Measurements from ENCODE around the gene RALGDS. TPM values are rescaled to one million over a fixed set of nuclear protein-coding genes. Genes with fewer than 3 reads are reported as not detected.

Gene RALGDS
- total RNA-seq, 1 donor from 2014 or later: 449 TPM

DNA sequence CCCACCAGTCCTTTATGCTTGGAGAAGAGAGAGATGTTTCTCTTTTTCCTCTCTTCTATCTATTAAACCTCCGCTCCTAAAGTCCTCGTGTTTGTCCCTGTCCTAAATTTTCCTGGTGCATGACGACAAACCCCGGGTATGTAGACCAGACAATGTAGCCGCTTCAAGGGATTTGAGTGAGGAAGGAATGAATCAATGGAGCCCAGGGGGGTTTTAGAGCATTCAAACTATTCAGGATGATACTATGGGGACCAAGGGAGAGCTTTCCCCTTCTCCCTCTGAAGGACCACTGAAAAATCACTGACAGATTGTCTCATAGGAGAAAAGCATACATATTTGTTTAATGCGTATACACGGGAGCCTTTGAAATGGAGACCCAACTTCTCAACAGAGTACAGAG, 40.9 kb downstream of the RALGDS start:
- Mint-ChIP-seq H3K36me3 (ENCODE audit: unreplicated experiment) (no peaks in the 10 kb centered on the region), H3K4me3 (ENCODE audit: unreplicated experiment) (no peak overlapping the region), H3K4me1 (ENCODE audit: low read depth, unreplicated experiment) (no peaks in the 10 kb centered on the region), H3K27ac (ENCODE audit: unreplicated experiment) (no peak overlapping the region), H3K9me3 (ENCODE audit: unreplicated experiment) (peaks cover 3% of the 10 kb centered on the region), H3K27me3 (ENCODE audit: unreplicated experiment) (no peaks in the 10 kb centered on the region)
- TF ChIP-seq, protein P1, sequence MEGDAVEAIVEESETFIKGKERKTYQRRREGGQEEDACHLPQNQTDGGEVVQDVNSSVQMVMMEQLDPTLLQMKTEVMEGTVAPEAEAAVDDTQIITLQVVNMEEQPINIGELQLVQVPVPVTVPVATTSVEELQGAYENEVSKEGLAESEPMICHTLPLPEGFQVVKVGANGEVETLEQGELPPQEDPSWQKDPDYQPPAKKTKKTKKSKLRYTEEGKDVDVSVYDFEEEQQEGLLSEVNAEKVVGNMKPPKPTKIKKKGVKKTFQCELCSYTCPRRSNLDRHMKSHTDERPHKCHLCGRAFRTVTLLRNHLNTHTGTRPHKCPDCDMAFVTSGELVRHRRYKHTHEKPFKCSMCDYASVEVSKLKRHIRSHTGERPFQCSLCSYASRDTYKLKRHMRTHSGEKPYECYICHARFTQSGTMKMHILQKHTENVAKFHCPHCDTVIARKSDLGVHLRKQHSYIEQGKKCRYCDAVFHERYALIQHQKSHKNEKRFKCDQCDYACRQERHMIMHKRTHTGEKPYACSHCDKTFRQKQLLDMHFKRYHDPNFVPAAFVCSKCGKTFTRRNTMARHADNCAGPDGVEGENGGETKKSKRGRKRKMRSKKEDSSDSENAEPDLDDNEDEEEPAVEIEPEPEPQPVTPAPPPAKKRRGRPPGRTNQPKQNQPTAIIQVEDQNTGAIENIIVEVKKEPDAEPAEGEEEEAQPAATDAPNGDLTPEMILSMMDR (IDR thresholded peaks at IDR 0.05; ENCODE audit: partially characterized antibody, unreplicated experiment): no peak
- no peak for DNase-seq

DNA sequence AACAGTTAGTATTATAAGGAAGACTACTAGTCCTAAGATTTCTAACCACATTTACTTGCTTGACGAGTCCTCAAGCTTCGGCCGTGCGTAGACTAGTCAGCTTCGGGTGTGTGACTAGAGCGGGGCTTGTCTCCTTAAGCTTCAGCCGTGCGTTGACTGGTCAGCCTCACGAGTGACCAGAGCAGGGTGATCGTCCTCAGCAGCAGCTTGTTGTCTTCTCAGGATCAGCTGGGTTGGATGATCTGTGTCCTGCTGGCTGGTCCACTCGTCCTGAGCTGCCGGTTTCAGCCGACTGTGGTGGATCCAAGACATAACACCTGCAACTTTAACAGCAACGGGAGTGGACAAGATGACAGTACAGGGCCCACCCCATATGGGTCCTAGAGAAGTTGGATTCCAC, 42.6 kb downstream of the RALGDS start:
- Mint-ChIP-seq H3K36me3 (ENCODE audit: unreplicated experiment) (no peaks in the 10 kb centered on the region), H3K4me3 (ENCODE audit: unreplicated experiment) (no peak overlapping the region)
- TF ChIP-seq, protein P1 (IDR thresholded peaks at IDR 0.05; ENCODE audit: partially characterized antibody, unreplicated experiment): no peak

DNA sequence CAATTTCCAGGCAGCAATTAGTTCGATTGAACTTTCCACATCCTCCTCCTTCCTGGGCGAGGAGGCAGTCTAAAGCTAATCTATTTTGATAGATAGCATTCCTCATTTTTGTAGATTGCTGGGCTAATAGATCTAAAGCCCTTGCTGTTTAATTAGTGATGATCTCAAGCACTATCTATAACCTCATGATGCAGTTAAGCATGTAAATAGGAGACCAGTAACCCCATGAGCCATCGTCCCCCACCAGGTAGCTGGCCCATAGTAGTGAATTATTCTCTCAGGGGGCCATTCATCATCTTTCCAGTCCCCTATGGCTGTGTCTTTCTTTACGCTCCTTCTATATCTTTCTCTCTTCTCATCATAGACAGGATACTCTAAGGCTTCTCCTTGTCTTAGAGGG, 44.3 kb downstream of the RALGDS start:
- no peak for DNase-seq
- no peaks in the 10 kb centered on the region for H3K27me3 Mint-ChIP-seq (ENCODE audit: unreplicated experiment)
- H3K4me1 Mint-ChIP-seq (ENCODE audit: low read depth, unreplicated experiment): no peaks in the 10 kb centered on the region
- peaks cover 7% of the 10 kb centered on the region for H3K9me3 Mint-ChIP-seq (ENCODE audit: unreplicated experiment)
- H3K4me3 Mint-ChIP-seq (ENCODE audit: unreplicated experiment): no peak overlapping the region
- no peak overlapping the region for H3K27ac Mint-ChIP-seq (ENCODE audit: unreplicated experiment)
- no peaks in the 10 kb centered on the region for H3K36me3 Mint-ChIP-seq (ENCODE audit: unreplicated experiment)
- TF ChIP-seq, protein P1 (IDR thresholded peaks at IDR 0.05; ENCODE audit: partially characterized antibody, unreplicated experiment): no peak

More for the DNA sequence above, 42.6 kb downstream of the RALGDS start:
- peaks cover 3% of the 10 kb centered on the region for H3K9me3 Mint-ChIP-seq (ENCODE audit: unreplicated experiment)
- no peak for DNase-seq
- no peaks in the 10 kb centered on the region for H3K4me1 Mint-ChIP-seq (ENCODE audit: low read depth, unreplicated experiment)
- no peak overlapping the region for H3K27ac Mint-ChIP-seq (ENCODE audit: unreplicated experiment)
- H3K27me3 Mint-ChIP-seq (ENCODE audit: unreplicated experiment): no peaks in the 10 kb centered on the region

DNA sequence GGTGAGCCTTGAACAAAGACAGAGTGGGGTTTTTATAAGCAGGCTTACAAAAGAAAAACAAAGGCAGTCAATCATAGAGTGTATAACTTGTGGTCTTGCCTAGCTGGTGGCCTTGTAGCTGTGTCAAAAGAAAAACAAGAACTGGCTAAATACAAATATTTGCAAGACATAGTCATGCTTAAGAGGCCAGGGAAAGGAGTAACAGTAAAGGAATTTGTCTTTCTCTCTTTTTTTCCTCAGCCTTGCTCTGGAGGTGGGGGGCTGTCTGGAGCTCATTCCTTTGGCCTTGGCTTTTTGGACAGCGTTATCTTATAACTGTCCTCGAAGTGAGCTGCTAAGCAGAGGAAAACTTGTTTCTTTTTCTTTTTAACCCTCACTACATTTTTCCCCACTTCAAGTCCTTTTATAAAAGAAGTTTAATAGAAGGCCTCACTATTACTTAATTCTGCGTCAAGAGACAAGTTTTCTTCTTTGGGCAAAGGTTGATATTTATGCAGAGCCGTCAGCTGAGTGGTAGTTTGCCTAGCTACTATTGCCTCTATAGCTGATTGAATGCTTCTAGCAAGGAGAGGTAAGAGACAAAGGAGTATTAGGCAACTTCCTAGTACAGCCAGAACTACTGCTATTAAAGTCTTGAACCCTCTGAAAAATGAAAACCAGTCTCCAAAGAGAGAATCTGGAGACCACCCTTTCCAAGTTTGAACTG, 45.0 kb downstream of the RALGDS start:
- H3K4me3 Mint-ChIP-seq (ENCODE audit: unreplicated experiment): no peak overlapping the region
- no peak overlapping the region for H3K27ac Mint-ChIP-seq (ENCODE audit: unreplicated experiment)
- H3K9me3 Mint-ChIP-seq (ENCODE audit: unreplicated experiment): peaks cover 7% of the 10 kb centered on the region
- H3K27me3 Mint-ChIP-seq (ENCODE audit: unreplicated experiment): no peaks in the 10 kb centered on the region
- no peaks in the 10 kb centered on the region for H3K36me3 Mint-ChIP-seq (ENCODE audit: unreplicated experiment)
- no peak for DNase-seq
- TF ChIP-seq, protein P1 (IDR thresholded peaks at IDR 0.05; ENCODE audit: partially characterized antibody, unreplicated experiment): no peak
- no peaks in the 10 kb centered on the region for H3K4me1 Mint-ChIP-seq (ENCODE audit: low read depth, unreplicated experiment)

DNA sequence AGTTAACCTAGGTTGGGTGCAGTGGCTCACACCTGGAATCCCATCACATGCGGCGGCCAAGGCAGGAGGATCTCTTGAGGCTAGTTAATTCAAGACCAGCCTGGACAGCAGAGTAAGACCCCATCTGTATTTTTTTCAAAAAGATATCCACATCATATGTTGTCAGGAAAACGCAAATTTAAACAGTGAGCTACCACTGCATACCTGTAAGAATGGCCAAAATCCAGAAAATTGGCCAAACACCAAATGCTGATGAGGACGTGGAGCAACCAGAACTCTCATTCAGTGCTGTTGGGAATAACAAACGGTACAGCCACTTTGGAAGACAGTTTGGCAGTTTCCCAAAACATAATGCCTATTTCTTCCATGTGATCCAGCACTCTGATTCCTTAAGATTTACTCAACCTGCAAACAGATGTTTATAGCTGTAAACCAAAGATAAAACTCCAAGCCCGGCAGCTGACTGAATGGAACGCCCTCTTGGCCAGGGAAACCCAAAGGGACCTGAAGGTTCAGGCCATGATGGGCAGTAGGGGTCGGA, 46.9 kb downstream of the RALGDS start:
- Mint-ChIP-seq H3K36me3 (ENCODE audit: unreplicated experiment) (no peaks in the 10 kb centered on the region), H3K9me3 (ENCODE audit: unreplicated experiment) (peaks cover 6% of the 10 kb centered on the region), H3K4me1 (ENCODE audit: low read depth, unreplicated experiment) (no peaks in the 10 kb centered on the region), H3K27me3 (ENCODE audit: unreplicated experiment) (peaks cover 2% of the 10 kb centered on the region), H3K27ac (ENCODE audit: unreplicated experiment) (no peak overlapping the region), H3K4me3 (ENCODE audit: unreplicated experiment) (no peak overlapping the region)
- no peak for DNase-seq
- TF ChIP-seq, protein P1 (IDR thresholded peaks at IDR 0.05; ENCODE audit: partially characterized antibody, unreplicated experiment): no peak
